ENCODE measurements around the gene UXS1. TPM values are rescaled to one million over a fixed set of nuclear protein-coding genes. Genes with fewer than 3 reads are reported as not detected.

UXS1 gene
- total and polyA plus RNA-seq, 9 of the 15 experiments (the other 6 are each of a cell fraction or from before 2014, with no cell fraction given), result 5.8 to 25.8 (median 15.0) TPM

DNA sequence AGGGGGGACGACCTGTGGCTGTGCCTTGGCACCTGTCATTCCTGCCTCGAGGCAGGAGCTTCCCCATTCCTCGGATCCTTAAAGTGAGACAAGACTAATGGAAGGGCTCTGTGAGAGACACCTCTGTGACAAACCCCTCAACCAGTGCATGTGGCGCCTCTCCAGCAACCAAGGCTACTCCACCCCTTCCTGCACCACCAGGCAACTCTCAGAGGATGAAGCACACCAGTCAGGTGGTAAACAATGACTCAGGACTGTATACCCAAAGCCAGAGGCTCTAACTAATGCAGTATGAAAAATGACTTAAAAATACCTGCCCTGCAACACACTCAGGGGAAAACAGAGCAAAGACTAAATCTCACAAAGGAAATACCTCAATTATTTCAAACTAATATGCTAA lies 136.9 kb downstream of the UXS1 start (continued):
- TF ChIP-seq, protein P1, sequence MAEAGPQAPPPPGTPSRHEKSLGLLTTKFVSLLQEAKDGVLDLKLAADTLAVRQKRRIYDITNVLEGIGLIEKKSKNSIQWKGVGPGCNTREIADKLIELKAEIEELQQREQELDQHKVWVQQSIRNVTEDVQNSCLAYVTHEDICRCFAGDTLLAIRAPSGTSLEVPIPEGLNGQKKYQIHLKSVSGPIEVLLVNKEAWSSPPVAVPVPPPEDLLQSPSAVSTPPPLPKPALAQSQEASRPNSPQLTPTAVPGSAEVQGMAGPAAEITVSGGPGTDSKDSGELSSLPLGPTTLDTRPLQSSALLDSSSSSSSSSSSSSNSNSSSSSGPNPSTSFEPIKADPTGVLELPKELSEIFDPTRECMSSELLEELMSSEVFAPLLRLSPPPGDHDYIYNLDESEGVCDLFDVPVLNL (CRISPR knock-in tag; IDR thresholded peaks at IDR 0.05; ENCODE audit: low read depth), result no peak

DNA sequence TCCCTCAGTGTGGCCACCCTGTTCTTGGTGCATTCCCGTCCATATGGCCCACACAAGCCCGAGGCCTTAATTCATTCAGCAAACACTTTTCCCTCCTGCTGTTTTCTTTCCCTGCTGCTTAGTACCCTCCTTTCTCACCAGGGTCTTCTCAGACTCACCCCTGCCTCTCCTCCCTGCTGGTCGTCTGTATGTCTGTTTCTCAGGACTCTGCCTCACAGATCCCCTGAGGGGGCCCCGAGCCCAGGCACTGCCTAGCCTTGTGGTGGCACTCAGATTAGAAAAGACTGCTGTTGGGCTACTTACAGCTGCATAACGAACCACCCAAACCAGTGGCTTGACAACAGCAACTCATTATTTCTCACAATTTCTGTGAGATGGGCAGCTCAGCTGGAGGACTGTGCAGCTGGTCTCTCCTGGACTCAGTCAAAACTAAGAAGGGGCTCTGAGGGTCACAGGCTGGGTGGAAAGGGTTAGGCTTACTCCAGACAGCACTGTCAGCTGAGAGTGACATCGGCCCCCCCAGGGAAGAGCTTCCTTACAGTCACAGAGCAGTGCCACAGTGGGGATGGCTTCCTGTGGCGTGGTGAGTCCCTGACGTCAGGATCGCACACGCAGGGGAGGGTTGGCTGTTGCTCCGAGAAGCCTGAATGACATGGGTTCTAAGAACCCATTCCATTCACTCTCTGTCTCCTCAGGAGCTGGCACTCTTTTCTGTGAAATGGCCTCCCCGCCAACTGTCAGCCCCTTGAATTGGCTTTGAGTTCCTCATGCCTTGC lies 139.0 kb downstream of the UXS1 start:
- DNase-seq (ENCODE audit: extremely low read depth in 1 of 4, low spot score in 3 of 4), result no peak
- no peak for FAIRE-seq
- no peaks in the 10 kb centered on the region for H3K9me1 ChIP-seq (ENCODE audit: control insufficient read depth, insufficient read depth, low read length)
- no peaks in the 10 kb centered on the region; a peak in 1 of 5 replicates for H3K4me1 ChIP-seq (replicated peaks in 1 of 2; ENCODE audit: control insufficient read depth in 2 of 2, insufficient read depth in 2 of 2, low read length in 2 of 2)
- no peak overlapping the region for H3K4me3 ChIP-seq
- ChIA-PET POLR2A (no interaction called here), CTCF (ENCODE audit: low intra/inter-chr PET ratio) (no interaction called here)
- TF ChIP-seq, protein P2, sequence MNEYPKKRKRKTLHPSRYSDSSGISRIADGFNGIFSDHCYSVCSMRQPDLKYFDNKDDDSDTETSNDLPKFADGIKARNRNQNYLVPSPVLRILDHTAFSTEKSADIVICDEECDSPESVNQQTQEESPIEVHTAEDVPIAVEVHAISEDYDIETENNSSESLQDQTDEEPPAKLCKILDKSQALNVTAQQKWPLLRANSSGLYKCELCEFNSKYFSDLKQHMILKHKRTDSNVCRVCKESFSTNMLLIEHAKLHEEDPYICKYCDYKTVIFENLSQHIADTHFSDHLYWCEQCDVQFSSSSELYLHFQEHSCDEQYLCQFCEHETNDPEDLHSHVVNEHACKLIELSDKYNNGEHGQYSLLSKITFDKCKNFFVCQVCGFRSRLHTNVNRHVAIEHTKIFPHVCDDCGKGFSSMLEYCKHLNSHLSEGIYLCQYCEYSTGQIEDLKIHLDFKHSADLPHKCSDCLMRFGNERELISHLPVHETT (CRISPR knock-in tag; conservative IDR thresholded peaks at IDR 0.05 in 1 of 2, IDR thresholded peaks at IDR 0.05 in 1 of 2), result no peak
- TF ChIP-seq RBBP5 (IDR thresholded peaks at IDR 0.05; ENCODE audit: borderline replicate concordance, insufficient read depth, low read length, poor library complexity, severe bottlenecking), result no peak
- no peak for TF ChIP-seq ZNF121 (CRISPR knock-in tag; conservative IDR thresholded peaks at IDR 0.05)
- TF ChIP-seq ZC3H4 (CRISPR knock-in tag; IDR thresholded peaks at IDR 0.05; ENCODE audit: borderline replicate concordance), result no peak
- TF ChIP-seq MAZ (CRISPR knock-in tag; conservative IDR thresholded peaks at IDR 0.05 in 1 of 2, IDR thresholded peaks at IDR 0.05 in 1 of 2), result no peak
- no peak for TF ChIP-seq BDP1 (IDR thresholded peaks at IDR 0.05; ENCODE audit: insufficient read depth, insufficient read length)
- no peak for TF ChIP-seq ZNF184 (CRISPR knock-in tag; IDR thresholded peaks at IDR 0.05)
- TF ChIP-seq PPARD (CRISPR knock-in tag; IDR thresholded peaks at IDR 0.05), result no peak
- TF ChIP-seq HNRNPK (IDR thresholded peaks at IDR 0.05; ENCODE audit: low read depth, low read length, poor library complexity, severe bottlenecking), result no peak
- no peak for TF ChIP-seq ZC3H11A (IDR thresholded peaks at IDR 0.05; ENCODE audit: low read depth, low read length)
- no peak for TF ChIP-seq NUFIP1 (IDR thresholded peaks at IDR 0.05; ENCODE audit: partially characterized antibody)
- H2AFZ ChIP-seq (ENCODE audit: low read depth, low read length), result no peak overlapping the region
- H3K36me3 ChIP-seq (ENCODE audit: control insufficient read depth, insufficient read depth, low read length), result no peaks in the 10 kb centered on the region
- 0% methylated on average over 12 of the region's 12 CpGs for WGBS (ENCODE audit: insufficient coverage, low coverage, missing lambda C conversion rate)
- peaks cover 24 to 61% of the 10 kb centered on the region in 2 experiments for H3K27me3 ChIP-seq (ENCODE audit: control insufficient read depth in 2 of 2, insufficient read depth in 2 of 2, low read length in 2 of 2)
- no peaks in the 10 kb centered on the region for H3K9me3 ChIP-seq (replicated peaks; ENCODE audit: control insufficient read depth, insufficient read depth, low read depth, low read length)
- H3K9ac ChIP-seq (ENCODE audit: insufficient read depth in 1 of 2, low read depth in 2 of 2, low read length in 2 of 2), result no peak overlapping the region
- no TSS peak for BruUV-seq (replicated peaks)
- no peak for ATAC-seq
- no peak overlapping the region for H3K4me2 ChIP-seq (ENCODE audit: insufficient read depth, low read length)
- in situ Hi-C loops (cut with MboI), result no loop called here
- no peaks in the 10 kb centered on the region for H4K20me1 ChIP-seq (replicated peaks; ENCODE audit: control insufficient read depth, insufficient read depth, low read length)
- H3K27ac ChIP-seq (ENCODE audit: extremely low read depth, low read depth, low read length), result no peak overlapping the region
- intact Hi-C loops (cut with micrococcal nuclease), result no loop called here
- H3K79me2 ChIP-seq (ENCODE audit: control insufficient read depth, insufficient read depth, low read length), result no peaks in the 10 kb centered on the region

Data from K562 (cell line).